Breast epithelium (tissue), 4 donors: ENCODE data around the gene KIDINS220. TPM values are rescaled to one million over a fixed set of nuclear protein-coding genes. Genes with fewer than 3 reads are reported as not detected.

Experiments
- DNase-seq, 2 donors: peaks; one replicate each; pipeline ENCODE4 v3.0.0-alpha.2; 2019; ENCODE audit warnings: low spot score in 2 of 2
- H3K27ac ChIP-seq, 2 donors: fragments of 200-600 bp; sonication (generic) in 1 of 2; one replicate each; pipeline ENCODE4 v1.5.1; 2016 to 2019; ENCODE audit warnings: mild to moderate bottlenecking in 1 of 2
- H3K27me3 ChIP-seq, 2 donors: fragments of 200-600 bp; sonication (generic) in 1 of 2; one replicate each; pipeline versions ENCODE4 v1.5.1 to v1.6.0; 2017 to 2019; ENCODE audit warnings: control low read depth in 1 of 2, mild to moderate bottlenecking in 1 of 2
- H3K36me3 ChIP-seq: fragments of 200-600 bp; one replicate; pipeline ENCODE4 v1.5.1; 2019
- H3K4me1 ChIP-seq, 2 donors: fragments of 200-600 bp; sonication (generic); one replicate each; pipeline ENCODE4 v1.5.1; 2016 to 2019; ENCODE audit warnings: control low read depth in 1 of 2
- H3K4me3 ChIP-seq, 3 donors: fragments of 200-600 bp; sonication (generic); 1 replicate in 2 of 3; 2 replicates in 1 of 3; pipeline ENCODE4 v1.5.1; 2016 to 2019; ENCODE audit warnings: mild to moderate bottlenecking in 3 of 3, moderate library complexity in 2 of 3
- H3K9me3 ChIP-seq, 2 donors: fragments of 200-600 bp; sonication (generic) in 1 of 2; one replicate each; pipeline ENCODE4 v1.5.1; 2016 to 2019; ENCODE audit warnings: control low read depth in 1 of 2
- POLR2A ChIP-seq: fragments of 450-650 bp; IDR thresholded peaks from one replicate; pipeline ENCODE4 v1.6.1; 2016; ENCODE audit warnings: antibody characterized with exemption, mild to moderate bottlenecking, moderate library complexity
- POLR2AphosphoS5 ChIP-seq, 3 donors: sonication (generic); formaldehyde crosslinking; IDR thresholded peaks; one replicate each; pipeline ENCODE4 v1.6.1; 2017; ENCODE audit warnings: antibody characterized with exemption in 3 of 3
- intact Hi-C: fragments of 100-400 bp; cut with DNase I; formaldehyde crosslinking; loops from one replicate; pipeline ENCODE4 v1.15.1; 2023; ENCODE audit warnings: low total_unique reads
- total RNA-seq, 3 donors: library from RNA; depleted of rRNA; stranded (reverse); fragments of >200 nt; gene quantifications; one replicate each; pipeline ENCODE4 v1.1.0, GENCODE V29; 2016
- TF ChIP-seq, protein P1 (sequence below), 3 donors: fragments of 450-650 bp; IDR thresholded peaks; one replicate each; pipeline ENCODE4 v1.5.1; 2016 to 2017; ENCODE audit warnings: antibody characterized with exemption in 3 of 3, mild to moderate bottlenecking in 3 of 3, moderate library complexity in 3 of 3

Gene KIDINS220
- total RNA-seq, 3 donors from 2014 or later = 73.1 to 120 (median 87.2) TPM

DNA sequence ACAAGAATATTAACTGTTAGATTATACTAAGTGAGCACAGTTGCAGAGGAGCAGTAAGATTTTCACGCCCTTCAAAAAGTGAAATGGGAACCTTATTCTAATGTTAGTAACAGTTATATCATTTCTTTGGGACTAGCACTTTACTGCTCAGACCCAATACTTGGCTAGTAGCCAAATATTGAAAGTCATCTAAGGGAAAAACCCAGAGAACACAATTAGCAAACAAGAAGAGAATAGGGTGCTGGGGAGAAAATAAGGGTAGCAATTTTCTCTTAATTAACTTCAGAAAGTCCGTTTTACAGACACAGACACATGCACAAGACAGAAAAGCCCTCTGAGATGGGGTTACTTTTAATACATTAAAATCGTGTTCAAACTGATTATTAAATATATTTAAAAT is 83.8 kb downstream of the KIDINS220 start:
- Histone ChIP-seq H3K4me3 (no peak overlapping the region), H3K9me3 (peaks cover 0 to 8% of the 10 kb centered on the region in 2 donors), H3K4me1 (no peaks in the 10 kb centered on the region), H3K36me3 (no peaks in the 10 kb centered on the region), H3K27ac (no peak overlapping the region), H3K27me3 (no peaks in the 10 kb centered on the region)
- no peak for TF ChIP-seq POLR2AphosphoS5 (IDR thresholded peaks at IDR 0.05)
- TF ChIP-seq, protein P1, sequence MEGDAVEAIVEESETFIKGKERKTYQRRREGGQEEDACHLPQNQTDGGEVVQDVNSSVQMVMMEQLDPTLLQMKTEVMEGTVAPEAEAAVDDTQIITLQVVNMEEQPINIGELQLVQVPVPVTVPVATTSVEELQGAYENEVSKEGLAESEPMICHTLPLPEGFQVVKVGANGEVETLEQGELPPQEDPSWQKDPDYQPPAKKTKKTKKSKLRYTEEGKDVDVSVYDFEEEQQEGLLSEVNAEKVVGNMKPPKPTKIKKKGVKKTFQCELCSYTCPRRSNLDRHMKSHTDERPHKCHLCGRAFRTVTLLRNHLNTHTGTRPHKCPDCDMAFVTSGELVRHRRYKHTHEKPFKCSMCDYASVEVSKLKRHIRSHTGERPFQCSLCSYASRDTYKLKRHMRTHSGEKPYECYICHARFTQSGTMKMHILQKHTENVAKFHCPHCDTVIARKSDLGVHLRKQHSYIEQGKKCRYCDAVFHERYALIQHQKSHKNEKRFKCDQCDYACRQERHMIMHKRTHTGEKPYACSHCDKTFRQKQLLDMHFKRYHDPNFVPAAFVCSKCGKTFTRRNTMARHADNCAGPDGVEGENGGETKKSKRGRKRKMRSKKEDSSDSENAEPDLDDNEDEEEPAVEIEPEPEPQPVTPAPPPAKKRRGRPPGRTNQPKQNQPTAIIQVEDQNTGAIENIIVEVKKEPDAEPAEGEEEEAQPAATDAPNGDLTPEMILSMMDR (IDR thresholded peaks at IDR 0.05) = no peak
- TF ChIP-seq POLR2A = no peak
- DNase-seq = no peak
- intact Hi-C loops = no loop called here

DNA sequence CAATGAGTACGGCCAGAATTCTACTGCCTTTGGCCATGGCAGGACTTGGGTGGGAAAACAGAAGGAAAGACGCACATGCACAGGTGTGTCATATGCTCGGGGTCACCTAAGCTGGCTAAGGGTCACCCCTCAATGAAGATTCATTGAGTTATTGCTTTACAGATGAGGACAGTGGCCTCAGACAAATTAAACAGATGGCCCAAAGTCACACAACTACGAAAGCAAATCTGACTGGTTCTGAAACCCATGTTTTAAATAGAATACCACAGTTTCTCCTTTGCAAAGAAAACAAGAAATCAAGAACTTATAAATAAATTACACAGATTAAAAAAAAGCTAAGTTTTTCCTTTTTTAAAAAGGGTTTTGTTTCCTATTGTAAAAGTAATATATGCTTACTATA is 85.0 kb downstream of the KIDINS220 start:
- TF ChIP-seq, protein P1 (IDR thresholded peaks at IDR 0.05) = no peak
- TF ChIP-seq POLR2AphosphoS5 (IDR thresholded peaks at IDR 0.05) (no peak), POLR2A (no peak)
- Histone ChIP-seq H3K4me3 (no peak overlapping the region), H3K4me1 (no peaks in the 10 kb centered on the region), H3K36me3 (no peaks in the 10 kb centered on the region), H3K27me3 (no peaks in the 10 kb centered on the region), H3K9me3 (peaks cover 0 to 8% of the 10 kb centered on the region in 2 donors), H3K27ac (no peak overlapping the region)
- no peak for DNase-seq
- intact Hi-C loops = no loop called here

DNA sequence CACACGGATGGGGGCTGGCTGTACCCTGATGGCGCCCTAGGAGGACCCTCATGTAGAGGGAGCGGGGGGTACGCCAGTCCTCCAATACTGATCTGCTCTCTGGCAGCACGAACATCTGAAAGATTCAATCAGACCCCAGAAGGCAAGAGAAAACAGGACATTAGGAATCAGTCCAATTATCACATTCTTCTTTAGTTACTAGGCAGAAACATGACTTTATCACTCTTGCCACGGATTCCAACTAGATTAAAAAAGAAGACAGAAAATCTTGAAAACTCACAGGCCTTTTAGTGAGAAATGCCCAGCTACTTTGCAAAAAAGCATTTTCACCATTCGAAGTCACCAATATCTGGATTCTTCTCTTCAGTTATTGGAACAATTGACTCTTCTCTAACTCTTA is 87.2 kb downstream of the KIDINS220 start:
- Histone ChIP-seq H3K27me3 (no peaks in the 10 kb centered on the region), H3K9me3 (no peaks in the 10 kb centered on the region), H3K4me3 (no peak overlapping the region), H3K4me1 (no peaks in the 10 kb centered on the region), H3K36me3 (no peaks in the 10 kb centered on the region), H3K27ac (no peak overlapping the region)
- TF ChIP-seq POLR2A (no peak), POLR2AphosphoS5 (IDR thresholded peaks at IDR 0.05) (no peak)
- TF ChIP-seq, protein P1 (IDR thresholded peaks at IDR 0.05) = no peak
- DNase-seq = no peak
- intact Hi-C loops = no loop called here

DNA sequence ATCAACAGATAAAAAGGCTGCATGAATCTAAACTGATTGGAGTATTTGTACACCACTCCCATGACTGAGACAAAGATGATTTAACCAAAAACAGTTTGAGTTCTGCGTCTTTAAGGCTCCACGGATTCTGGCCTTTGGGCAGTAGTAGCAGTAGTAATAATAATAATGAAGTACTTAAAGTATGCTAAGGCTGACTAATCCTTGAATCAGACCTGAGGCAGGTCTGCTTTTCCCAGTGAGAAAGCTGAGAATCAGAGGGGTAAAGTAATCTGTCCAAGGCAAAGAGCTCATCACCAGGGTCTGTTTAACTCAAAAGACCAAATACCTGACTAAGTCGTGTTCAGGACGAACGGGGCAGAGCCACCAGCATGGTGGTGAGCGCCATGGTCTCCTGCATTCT is 94.2 kb downstream of the KIDINS220 start:
- no peaks in the 10 kb centered on the region for H3K4me1 ChIP-seq
- TF ChIP-seq POLR2A (no peak), POLR2AphosphoS5 (IDR thresholded peaks at IDR 0.05) (no peak)
- TF ChIP-seq, protein P1 (IDR thresholded peaks at IDR 0.05) = no peak
- DNase-seq = no peak
- no peak overlapping the region for H3K4me3 ChIP-seq
- H3K36me3 ChIP-seq = no peaks in the 10 kb centered on the region
- no peaks in the 10 kb centered on the region for H3K27me3 ChIP-seq
- H3K9me3 ChIP-seq = no peaks in the 10 kb centered on the region
- intact Hi-C loops = no loop called here
- no peak overlapping the region for H3K27ac ChIP-seq

DNA sequence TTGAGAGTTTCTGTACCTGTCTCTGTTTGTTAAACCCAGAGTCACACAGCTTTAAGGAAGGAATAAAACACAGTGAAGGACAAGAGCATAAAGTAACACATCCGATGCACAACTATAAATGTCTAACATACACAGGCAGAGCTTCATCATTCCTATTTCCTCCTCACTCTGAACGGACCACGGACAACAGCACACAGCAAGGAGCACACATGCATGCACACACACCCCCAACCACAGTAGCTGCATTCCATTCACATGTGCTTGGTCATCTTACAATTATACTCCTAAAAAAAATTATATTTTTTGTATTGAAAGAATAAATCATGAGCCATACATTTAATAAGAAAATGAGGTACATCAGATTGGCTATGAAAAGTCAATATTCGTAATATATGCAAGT is 97.3 kb downstream of the KIDINS220 start:
- Histone ChIP-seq H3K9me3 (no peaks in the 10 kb centered on the region), H3K36me3 (no peaks in the 10 kb centered on the region), H3K27ac (no peak overlapping the region), H3K4me1 (no peaks in the 10 kb centered on the region), H3K4me3 (no peak overlapping the region), H3K27me3 (no peaks in the 10 kb centered on the region)
- no peak for DNase-seq
- TF ChIP-seq POLR2A (no peak), POLR2AphosphoS5 (IDR thresholded peaks at IDR 0.05) (no peak)
- TF ChIP-seq, protein P1 (IDR thresholded peaks at IDR 0.05) = no peak
- intact Hi-C loops = no loop called here
